Central memory CD4-positive, alpha-beta T cell (primary cell): Measurements from ENCODE around the gene POU2AF1.
"Not testable (repeated sequence)": the region's sequence is repeated elsewhere in the genome, so short reads cannot be mapped to it uniquely, and the experiment has no call there.

ENCODE experiments used
- DNase-seq: peaks from one replicate; pipeline ENCODE4 v3.0.0; 2022

Gene POU2AF1

DNA sequence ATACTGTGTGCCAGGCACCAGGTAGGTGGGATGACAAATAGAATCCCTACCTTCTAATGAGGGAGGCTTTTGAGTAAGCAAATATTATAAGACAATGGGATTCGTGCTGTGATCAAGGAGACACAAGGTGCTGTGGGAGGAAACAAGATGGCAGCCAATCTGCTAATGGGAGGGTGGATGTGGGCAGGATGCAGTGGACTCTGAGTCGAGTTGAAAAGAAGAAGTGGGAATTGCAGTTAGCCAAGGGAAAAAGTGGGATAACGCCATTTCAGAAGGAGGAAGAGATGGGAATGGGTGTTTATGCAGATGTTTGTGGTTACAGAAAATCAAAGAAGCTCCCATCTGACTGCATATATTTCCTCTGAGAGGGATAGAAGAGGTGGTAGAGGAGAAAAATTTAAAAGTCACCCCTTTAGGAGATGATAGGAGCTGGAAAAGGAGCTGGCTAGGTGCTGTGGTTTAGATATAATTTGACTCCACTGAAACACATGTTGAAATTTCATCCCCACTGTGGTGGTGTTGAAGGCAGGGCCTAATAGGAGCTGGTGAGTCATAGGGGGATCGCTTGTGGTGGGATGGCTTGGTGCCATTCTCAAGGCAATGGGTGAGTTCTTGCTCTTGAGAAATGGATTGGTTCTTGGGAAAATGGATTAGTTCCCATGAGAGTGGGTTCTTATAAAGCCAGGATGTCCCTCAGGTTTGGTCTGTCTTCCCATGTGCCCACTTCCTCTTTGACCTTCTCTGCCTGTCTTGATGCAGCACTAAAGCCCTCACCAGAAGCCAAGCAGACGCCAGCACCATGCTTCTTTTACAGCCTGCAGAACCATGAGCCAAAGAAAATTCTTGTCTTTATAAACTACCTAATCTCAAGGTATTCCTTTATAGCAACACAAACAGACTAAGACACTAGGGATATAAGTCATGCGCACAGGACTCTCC is 30.0 kb upstream of the POU2AF1 start:
- DNase-seq = no peak

DNA sequence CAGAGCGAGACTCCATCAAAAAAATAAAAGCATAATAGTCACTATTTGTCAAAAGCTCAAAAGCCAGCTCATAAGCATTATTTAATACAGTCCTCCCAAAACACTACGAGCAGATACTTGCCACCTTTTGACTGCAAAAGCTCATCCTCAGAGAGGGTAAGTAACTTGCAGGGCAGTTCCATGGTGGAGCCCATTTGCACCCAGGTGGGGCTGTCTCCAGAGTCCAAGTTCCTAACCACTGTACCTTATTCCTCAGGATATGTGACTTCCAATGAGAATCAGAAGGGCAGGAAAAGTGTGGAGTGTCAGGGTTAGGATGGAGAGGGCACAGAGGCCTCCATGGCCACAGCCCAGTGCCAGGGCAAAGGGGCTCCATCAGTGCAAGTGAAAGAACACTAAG is 28.6 kb upstream of the POU2AF1 start:
- DNase-seq = no peak

DNA sequence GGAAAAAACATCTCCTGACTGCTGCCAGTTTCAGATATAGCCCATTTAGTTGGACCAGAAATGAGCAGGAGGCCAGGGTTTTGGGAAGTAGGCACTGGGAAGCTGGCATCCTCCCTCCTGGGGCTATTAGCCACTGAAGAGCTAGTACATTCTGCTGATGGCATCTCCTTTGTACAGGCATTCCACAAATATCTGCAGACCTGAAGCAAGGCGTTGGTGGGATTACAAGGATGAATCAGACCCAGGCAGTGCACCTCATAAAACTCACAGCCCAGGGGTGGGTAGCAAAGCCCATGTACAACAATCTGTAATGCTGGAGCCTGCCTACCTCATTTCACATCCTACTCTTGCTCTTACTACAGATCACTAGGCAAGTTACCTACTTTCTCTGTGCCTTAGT is 27.5 kb upstream of the POU2AF1 start:
- DNase-seq = no peak

DNA sequence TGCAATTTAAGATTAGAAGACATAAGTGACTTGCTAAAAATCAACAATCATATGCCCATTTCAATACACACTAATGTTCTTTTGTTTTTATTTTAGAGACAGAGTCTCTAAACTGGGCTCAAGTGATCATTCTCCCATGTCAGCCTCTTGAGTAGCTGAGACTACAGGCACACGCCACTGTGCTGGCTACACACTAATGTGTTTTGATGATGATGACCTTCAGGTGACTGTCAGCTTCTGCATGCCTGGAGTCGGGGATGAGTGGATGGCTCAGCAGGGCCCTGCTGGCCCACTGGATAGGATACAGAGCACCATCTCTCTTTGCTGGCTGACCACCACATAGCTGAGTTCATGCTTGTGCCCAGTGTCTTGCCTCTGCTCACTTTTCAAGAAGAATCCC is 27.0 kb upstream of the POU2AF1 start:
- no peak for DNase-seq

DNA sequence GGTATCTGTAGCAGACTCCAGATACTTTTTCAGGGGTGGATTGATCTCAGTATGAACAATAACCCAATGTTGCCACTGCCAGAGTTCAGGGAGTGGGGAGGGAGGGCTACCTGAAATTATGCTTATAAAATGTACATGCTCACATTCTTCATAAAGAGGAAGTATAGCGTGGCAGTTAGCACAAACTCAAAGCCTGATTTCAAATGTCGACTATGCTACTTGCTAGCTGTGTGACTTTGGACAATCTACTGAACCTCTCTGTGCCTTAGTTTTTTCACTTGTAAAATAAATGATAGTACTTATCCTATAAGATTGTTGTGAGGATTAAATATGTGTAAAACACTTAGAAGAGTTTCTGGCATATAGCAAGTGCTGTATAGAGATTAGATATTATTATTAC is 26.5 kb upstream of the POU2AF1 start:
- DNase-seq = no peak

DNA sequence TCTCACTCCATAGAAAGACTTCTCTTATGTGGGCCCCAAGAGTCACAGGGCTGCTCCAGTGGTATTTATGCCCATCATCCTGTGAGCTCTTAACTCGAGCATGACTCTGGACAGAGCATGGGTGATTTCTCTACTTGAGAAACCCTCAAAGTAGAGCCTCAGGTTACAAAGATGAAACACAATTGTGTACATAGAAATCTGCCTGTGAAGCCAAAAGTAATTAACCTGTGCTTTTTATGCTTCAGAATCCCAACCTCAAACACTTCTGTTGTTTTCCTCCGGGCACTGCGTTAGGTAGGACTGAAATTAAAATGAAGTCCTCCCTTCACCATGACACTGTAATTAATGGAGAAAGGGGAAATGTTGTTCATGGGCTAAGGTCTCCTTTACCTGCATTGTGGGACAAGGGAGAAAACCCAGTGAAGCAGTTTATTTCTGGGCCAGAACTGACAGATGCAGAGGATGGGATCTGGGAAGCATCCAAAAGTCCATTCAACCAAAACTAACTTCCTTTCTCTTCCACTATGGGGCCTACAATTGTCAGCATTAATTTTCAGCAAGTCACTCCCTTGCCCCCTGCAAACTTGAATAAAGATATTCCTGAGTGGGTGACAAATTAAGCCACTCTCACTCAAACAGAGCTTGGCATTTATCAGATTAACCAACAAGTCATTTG is 24.1 kb upstream of the POU2AF1 start:
- no peak for DNase-seq

DNA sequence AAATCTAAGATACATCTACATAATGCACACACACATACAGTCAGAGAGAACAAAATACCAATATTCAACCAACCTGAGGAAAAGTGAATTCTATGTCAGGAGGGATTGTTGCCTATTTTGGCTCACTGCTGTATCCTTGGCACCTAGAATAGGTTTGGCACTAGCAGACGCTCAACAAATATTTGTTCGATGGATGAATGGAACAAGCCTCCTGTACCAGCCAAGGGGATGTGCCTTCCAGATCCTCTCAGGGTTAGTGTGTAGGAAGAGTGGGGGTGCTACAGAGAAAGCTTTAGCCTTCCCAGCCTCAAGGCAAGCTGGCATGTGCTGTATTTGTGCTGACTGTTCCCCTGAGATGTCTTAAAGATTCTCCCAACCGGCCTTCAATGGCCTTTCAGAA is 23.3 kb upstream of the POU2AF1 start:
- no peak for DNase-seq

DNA sequence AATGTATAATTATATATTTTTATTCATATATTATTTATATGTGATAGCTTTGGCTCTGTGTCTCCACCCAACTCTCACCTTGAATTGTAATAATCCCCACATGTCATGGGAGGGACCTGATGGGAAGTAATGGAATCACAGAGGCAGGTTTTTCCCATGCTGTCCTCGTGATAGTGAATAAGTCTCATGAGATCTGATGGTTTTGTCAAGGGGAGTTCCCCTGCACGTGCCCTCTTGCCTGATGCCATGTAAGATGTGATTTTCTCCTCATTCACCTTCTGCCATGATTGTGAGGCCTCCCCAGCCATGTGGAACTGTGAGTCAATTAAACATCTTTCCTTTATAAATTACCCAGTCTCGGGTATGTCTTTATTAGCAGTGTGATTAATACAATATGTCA is 22.9 kb upstream of the POU2AF1 start:
- DNase-seq = not testable (repeated sequence)

DNA sequence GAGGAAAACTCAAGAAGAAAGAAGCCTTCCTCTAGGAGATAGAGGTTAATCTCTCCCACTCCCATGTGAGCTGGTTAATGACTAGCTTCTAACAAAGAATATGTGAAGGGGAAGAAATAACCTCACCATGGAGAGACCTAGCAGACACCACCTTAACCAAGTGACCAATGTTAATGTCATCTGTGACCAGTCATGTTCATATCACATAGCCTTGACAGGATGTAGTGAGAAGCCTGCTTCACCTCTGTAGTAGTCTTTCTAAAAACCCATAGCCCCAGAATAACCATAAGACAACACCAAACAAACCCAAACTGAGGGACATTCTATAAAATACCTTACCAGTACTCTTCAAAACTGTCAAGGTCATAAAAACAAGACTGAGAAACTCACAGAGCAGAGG is 21.5 kb upstream of the POU2AF1 start:
- no peak for DNase-seq

DNA sequence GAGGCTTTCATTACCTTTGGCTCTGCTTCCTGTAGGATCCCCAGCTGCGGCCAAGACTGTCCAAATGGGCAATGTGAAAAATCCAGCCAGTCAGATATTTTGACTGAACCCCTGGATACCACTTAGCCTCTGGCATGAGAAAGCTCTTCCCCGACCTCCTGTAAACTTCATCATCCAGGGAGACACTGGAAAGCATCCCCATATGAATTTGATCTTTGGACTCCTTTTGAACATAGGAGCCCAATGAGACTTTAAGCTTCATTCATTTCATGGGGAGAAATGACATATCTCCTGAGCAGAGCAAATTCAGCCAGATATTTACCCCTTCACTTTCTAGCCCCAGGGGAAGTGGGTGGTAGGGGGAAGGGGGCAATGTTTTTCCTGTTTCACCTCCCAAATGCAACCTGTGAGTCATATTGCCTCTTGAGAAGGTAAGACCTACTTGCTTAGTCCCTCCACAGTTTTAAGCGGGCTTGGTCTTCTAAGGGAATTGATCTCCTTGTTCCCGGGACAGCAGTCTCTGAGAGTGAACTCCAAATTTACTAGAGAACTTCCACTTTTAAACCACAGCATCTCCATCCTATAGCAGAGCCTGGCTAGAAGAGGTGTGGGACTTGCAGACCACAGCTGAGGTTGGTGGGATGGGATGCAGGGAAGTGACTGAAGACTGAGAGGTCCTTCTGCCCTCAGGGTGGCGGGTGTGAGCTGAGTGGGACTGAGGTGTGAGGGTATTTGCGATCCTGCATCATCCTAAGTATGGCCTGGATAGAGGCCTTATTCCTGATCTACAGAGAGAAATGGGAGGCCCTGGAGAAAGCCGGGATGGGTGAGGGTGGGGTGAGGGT is 20.3 kb upstream of the POU2AF1 start:
- DNase-seq = no peak

DNA sequence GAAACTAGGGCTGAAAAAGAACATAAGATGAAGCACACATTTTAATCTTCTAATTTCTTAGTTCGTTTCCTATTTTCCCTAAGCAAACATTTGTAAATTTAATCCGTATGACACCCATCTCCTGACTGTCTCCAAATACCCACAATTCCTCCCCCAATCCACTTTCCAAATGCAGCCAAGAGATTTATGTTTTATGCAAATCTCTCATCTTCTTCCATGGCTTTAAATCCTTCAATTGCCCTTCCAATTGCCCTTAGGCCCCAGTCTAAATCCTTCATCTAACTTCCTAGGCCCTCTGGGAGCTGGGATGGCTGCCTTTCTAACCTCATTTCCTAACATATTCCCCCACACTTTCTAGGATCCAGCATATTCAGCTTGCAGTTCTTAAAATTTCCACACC is 18.0 kb upstream of the POU2AF1 start:
- no peak for DNase-seq

DNA sequence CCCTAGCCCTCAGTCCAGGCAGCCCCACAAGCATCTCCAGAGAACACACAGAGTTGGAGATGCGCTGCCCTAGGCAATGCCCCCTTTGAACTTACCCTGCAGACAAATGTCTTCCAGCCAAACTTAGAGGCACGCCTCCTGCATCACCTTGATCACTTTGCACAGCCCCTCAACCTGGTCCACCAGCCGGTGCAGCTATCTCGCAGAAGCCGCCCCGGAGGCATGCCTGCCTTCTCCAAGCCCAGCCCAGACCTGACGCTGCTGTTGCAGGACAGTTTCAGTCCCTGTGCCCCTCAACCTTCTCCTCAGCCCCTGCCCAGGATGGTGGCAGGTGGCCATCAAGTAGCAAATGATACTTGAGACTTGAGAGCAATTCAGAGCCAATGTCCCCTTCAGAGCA is 16.7 kb upstream of the POU2AF1 start:
- DNase-seq = no peak

DNA sequence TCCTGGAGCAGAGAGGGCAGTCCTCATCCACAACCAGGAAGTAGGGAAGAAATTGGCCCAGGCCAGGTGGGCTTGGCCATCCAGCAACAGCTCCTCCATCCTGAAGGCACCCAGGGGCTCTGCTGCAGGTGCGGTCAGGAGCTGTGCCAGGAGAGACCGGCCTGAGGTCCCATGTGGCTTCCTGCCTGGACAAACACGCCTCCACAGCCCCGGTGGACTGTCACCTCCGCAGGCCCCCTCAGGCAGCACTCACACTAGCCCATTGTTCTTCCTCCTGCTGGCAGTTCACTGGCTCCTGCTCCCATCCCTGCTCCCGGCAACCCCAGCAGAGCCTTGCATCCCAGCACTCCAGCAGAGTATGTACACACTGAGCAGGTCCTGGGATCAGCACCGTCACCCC is 16.0 kb upstream of the POU2AF1 start:
- no peak for DNase-seq

DNA sequence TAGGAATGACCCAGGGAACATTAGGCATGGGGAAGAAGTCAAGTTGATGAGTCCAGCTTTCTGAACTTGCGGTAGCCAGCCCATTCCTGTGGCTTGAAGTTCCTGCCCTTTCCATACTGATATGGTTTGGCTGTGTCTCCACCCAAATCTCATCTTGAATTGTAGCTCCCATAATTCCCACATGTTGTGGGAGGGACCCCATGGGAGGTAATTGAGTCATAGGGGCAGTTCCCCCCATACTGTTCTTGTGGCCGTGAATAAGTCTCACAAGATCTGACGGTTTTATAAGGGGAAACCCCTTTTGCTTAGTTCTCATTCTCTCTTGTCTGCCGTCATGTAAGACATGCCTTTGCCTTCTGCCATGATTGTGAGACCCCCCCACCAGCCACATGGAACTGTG is 15.1 kb upstream of the POU2AF1 start:
- DNase-seq = not testable (repeated sequence)

DNA sequence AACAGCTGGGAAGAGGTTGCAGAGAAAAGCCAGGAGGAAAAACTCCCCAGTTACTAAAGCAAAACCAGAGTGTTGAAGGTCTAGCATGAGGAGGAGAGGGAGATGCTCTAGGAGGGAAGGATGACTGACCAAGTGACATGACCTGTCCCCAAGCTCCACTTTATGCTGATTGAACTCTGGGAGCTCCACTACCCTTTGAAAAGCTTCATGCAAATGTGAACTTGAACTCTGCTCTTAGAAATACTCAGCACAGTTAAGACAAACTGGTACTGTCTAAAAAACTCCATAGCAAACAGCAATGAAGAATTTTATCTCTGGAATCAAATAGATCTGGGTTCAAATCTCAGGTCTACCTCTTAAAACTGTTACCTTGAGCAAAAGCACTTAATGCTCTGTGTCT is 14.5 kb upstream of the POU2AF1 start:
- no peak for DNase-seq

DNA sequence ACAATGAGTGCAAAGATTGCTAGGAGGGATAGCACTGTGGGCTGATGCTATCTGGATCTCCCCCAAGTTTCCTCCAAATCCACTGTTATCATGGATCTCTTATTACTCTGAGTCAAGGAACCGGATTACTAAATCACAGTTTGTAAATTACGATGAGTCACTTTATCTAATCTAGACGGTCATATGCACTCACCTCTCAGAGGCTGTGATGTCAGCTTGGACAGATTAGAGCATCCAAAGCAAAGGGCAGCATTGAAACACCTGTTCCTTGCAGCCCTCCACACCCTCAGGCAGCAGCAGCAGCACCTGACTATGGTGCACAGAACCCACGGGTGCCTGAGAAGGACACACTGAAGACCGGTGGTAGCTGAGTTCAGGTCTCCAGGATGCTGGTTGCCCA is 14.0 kb upstream of the POU2AF1 start:
- DNase-seq = no peak

DNA sequence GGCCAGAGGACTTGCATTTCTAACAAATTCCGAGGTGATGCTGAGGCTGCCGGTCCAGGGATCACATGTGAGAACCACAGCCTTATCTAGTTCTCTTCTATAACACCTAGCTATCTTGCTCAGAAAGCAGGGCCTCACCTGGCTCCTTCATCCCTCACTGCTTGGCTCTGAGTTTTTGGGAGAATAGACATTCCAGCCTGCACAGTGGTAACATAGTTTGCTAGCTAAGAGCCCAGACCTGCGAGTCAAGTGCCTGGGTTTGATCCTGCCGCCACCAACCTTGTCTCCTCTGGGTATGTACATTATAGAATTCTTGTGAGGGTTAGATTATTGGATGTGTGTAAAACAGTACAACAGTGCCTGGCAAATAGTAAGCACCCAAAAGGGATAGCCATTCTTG is 13.5 kb upstream of the POU2AF1 start:
- no peak for DNase-seq

DNA sequence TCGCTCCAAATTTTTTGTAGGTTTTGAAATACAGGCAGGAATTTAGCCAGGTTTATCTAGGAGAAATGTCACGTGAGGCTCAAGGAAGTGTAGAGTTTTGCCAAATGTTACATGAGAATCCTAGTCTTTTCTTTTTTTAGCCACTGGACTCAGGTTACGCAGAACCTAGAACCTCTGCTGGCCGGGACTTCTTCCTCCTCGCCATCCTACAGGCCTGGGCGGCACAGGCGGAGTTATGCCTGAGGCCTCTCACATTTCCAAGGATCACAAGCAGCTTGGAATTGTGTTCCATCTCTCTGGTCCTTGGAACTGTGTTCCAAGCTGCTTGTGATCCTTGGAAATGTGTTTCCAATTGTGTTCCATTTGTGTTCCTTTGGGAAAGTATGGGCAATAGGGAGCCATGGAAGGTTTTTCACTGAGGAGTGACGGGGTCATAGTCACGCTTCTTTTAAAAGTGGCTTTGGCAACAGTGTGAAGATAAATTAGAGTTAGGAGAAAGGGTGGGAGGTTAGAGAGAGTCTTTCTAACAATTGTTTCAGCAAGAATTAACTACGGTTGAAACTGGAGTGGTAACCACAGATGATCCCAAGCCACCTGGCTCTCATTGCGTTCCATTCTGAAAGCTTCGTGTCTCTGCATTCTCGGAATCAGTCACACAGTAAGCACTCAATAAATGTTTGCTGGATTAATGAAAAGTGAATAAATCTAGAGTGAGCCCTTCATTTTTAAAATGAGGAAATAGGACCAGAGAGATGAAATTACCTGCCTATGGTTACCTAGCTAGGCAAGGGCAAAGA is 12.5 kb upstream of the POU2AF1 start:
- DNase-seq = no peak

DNA sequence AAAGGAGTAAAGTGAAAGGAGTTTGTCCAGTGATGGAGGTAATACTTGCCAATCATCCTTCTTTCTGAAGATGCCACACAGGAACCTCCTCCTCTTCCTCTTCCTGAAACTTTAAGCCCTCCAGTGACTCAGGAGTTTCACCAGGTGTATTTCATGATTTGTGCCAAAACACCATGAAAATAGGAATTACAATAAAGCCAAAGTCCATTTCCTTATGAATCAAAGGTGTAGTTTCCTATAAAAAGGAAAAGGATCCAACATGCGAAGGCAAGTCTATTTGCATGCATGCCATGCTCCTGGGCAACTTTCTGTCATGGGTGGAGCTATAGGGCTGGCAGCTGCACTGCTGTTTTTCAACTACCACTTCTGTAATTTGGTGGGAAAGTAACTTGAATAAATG is 9.8 kb upstream of the POU2AF1 start:
- no peak for DNase-seq

DNA sequence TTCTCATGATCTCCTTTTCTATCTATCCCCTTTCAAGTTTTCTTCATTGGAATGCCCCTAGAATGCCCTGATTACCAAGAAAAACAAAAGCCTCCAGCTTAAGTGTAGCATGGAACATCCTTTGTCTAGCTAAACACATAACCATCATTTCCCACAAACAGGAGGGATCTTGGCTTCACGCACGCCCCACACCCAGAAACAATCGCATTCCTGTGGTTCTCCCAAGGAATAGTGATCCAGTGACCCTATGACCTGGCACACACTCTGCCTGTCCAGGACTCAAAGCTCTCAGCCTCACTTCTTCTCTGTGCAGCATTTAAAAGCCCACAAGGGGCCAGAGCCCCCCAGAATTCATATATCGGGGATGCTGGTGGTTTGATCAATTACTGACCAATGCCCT is 9.3 kb upstream of the POU2AF1 start:
- no peak for DNase-seq

DNA sequence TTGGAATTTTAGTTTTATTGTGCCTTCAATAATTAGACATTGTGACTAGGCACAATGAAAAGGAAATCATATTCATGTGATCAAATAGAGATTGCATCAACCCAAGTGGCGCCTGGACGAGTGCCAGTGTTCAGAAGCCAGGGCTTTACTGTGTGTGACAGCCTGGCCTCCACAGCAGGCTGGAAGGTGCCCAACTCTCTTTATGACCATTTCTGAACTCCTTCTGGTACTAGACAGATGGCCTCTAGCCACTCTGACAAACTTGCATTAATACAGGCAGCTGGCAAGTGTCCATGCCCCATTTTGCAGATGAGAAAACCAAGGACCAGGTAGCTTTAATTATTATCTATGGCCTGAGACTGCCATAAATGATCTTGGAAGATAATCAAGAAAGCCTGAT is 8.3 kb upstream of the POU2AF1 start:
- DNase-seq = no peak

DNA sequence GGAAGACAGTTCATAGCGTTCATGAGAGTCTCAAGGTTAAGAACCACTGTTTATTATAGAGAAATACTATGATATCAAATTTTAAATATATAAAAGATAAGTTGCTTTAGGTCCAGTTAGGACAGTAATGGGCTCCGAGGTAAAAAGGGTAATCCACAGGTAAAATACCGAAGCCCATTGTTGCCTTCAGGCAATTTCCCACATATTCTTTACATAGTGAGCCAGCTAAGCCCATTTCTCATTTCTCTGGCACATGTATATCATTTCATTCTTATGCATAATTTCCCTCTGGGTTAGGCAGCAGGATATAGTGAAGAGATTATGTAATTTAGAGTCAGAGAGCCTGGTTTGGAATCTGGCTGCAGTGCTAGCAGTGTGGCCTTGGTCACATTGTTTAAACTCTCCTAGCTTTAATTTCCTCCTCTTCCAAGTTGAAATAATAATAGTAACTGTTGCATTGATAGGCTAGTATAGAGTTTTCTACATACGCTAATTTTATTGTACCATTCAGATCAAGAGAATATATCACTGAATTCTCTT is 7.6 kb upstream of the POU2AF1 start:
- no peak for DNase-seq
